GM18502 (cell line): ENCODE data around the gene P2RY10.
"Not testable (repeated sequence)": the region's sequence is repeated elsewhere in the genome, so short reads cannot be mapped to it uniquely, and the experiment has no call there.

ENCODE experiments used
- ATAC-seq: cut with Tn5 transposase; IDR thresholded peaks from one replicate; pipeline ENCODE4 v1.9.1; 2021; ENCODE audit warnings: mild to moderate bottlenecking; ENCODE audit not compliant: unreplicated experiment, poor library complexity

P2RY10 gene, protein sequence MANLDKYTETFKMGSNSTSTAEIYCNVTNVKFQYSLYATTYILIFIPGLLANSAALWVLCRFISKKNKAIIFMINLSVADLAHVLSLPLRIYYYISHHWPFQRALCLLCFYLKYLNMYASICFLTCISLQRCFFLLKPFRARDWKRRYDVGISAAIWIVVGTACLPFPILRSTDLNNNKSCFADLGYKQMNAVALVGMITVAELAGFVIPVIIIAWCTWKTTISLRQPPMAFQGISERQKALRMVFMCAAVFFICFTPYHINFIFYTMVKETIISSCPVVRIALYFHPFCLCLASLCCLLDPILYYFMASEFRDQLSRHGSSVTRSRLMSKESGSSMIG

DNA sequence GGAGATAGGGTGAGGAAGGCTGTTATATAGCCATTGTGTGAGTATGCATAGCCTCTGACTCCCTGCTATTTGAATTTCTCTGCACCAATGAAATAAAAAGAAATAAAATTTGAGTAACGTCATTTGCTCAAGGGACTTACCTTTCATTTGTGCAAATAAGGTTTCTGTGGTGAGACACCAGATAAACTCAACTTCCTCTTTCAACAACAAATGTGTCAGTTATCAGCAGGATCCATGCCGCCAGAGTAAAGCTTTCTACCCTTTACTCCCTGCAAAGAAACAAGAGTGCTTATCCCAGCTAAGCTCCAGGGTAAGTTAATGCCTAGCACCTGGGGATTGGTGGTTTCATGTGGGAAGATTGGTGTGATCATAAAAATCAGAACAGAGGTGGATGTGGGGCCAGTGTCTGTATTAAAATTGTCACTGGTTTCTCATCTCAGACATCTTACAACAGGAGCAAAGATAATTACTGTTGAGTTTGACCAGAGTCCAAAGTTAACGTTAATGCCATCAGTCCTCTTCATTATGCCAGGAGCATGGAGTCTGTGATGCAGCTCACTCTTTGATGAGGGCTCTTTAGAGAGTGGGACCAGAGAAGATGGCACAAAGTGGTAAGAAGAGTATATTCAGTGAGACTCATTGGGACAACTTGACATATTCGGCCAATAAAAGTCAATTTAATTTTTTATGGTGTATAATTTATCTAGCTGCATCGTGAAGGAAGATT lies at the start of gene P2RY10:
P2RY10 (plus strand) TSS at position 206 of the 727 bp plus-strand sequence. CDS start 15,130 bp downstream, outside the sequence.
- ATAC-seq, result peak; percentile 79

GRCh38 chrX:78922754-78923153 lies 22.4 kb upstream of the P2RY10 start:
- no peak for ATAC-seq

DNA sequence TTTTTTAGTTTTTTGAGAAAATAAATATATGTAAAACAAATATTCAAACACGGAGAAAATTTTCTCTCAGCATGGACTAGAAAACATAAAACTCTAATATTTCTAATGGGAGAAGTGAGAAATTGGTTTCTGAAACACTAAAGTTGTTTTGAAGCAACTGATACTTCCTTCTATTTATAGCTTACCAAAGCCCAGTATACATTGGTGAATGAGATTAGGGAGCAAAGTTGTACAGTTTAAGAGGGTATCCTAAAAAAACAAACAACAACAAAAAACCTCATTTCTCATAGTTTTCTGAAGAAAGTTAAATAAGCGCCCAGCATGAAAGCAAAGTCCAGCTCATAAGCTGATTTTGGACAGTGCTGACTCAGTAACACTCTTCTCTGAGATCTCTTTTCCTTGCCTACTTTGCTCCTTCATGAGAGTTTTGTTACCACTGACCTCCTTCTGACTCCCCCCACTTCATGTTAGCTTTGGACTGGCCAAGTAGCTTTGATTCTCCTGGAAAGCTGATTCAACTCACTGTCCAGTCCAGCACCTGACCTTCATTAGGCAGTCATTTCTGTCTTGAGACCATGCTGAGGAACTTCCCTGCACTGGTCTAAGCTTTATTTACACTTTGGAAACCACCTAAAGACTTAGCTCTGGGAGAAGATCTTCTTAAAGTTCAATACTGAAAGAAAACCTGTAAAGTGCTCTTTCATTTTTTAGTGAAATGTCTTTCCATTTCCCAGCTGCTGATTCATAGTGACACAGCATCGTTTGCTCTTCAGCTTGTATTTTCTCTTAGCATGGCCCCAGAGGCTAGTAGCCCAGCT lies 21.8 kb upstream of the P2RY10 start:
- ATAC-seq, result peak; percentile 89

GRCh38 chrX:78931814-78932213 lies 13.4 kb upstream of the P2RY10 start:
- no peak for ATAC-seq

GRCh38 chrX:78934866-78935265 lies 10.3 kb upstream of the P2RY10 start:
- ATAC-seq, result no peak

- no peak for ATAC-seq
Observed at GRCh38 chrX:78944351-78944750, 840 bp upstream of the P2RY10 start.

GRCh38 chrX:78946178-78946931 lies 1.2 kb downstream of the P2RY10 start:
- no peak for ATAC-seq

- peak; percentile 21 for ATAC-seq
Observed at GRCh38 chrX:78950009-78950835, 5.0 kb downstream of the P2RY10 start.

- peak; percentile 9 for ATAC-seq
Observed at GRCh38 chrX:78957049-78957767, 12.0 kb downstream of the P2RY10 start.

DNA sequence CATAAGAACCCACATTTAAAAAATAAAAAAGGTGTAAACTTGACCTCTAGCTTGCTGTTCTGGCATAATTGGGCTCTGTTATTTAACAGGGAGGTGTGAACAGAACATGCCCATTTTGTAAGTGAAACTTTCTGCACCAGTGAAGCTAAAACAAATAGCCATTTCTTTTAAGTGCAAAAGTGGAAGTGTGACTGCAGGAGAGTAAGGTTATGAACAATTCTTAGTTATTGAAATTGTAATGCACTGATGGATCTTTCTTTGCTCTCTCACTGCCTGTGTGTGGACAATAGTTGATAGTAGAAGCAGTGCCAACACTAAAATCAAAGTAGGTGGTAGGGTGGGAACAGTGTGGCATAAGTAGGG lies 12.6 kb downstream of the P2RY10 start:
- peak; percentile 90 for ATAC-seq

GRCh38 chrX:78958419-78959116 lies 13.4 kb downstream of the P2RY10 start:
- ATAC-seq, result no peak

- no peak for ATAC-seq
Observed at GRCh38 chrX:78960888-78961287, 15.7 kb downstream of the P2RY10 start.

- no peak for ATAC-seq
Observed at GRCh38 chrX:78964598-78964997, 19.4 kb downstream of the P2RY10 start.

DNA sequence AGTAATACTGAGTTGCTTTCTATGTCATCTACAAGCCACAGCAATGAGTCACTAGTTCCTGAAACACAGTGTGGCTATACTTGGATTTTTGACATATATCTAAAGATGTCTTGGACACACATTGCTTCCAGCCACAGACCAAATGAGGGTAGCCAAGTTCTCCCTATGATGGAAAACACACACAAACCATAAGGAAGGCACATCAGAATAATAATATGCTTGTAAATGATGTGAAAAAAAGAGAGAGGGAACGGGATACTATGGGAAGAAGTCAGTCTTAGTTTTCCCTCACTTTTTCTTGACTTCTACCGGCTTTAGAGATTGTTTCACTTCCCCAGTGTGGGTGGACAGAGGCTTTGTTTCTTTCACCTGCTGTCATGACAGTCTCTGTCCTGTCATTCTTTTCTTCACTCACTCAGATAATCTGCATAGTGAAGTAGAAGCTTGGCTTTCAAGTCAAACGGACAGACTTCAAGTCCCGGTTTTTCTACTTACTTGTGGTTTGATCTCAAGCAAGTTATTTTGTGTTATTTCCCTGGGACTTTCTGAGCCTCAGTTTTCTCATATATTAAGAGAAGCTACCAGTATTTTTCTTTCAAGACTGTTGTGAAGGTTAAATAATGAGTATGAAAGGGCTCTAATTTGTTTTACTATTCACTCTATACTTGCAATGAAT lies 34.7 kb downstream of the P2RY10 start:
- peak; percentile 99 for ATAC-seq

DNA sequence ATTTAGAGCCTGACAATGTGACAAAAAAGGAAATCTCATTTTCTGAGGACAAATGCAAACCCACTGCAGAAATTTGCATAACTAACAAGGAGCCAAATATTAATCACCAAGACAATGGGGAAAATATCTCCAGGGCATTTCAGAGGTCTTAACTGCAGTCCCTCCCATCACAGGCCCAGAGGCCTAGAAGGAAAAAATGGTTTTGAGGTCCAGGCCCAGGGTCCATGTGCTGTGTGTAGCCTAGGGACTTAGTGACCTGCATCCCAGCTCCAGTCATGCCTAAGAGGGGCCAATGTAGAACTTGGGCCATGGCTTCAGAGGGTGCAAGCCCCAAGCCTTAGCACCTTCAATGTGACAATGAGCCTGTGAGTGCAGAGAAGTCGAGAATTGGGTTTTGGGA lies 44.2 kb downstream of the P2RY10 start:
- ATAC-seq, result no peak

GRCh38 chrX:78997870-78998558 lies 52.8 kb downstream of the P2RY10 start:
- no peak for ATAC-seq

DNA sequence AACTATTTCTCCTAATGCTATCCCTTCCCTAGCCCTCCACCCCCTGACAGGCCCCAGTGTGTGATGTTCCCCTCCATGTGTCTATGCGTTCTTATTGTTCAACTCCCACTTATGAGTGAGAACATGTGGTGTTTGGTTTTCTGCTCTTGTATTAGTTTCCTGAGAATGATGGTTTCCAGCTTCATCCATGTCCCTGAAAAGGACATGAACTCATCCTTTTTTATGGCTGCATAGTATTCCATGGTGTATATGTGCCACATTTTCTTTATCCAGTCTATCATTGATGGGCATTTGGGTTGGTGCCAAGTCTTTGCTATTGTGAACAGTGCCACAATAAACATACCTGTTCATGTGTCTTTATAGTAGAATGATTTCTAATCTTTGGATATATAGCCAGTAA lies 62.3 kb downstream of the P2RY10 start:
- ATAC-seq, result not testable (repeated sequence)
